ENCODE measurements around the gene TEX10. TPM values are rescaled to one million over a fixed set of nuclear protein-coding genes. Genes with fewer than 3 reads are reported as not detected.

Gene TEX10
- total and polyA plus RNA-seq, 9 of the 15 experiments (the other 6 are each of a cell fraction or from before 2014, with no cell fraction given): 27.8 to 60.0 (median 47.9) TPM

GRCh38 chr9:100303747-100304146 is 49.0 kb downstream of the TEX10 start (continued):
- no peak for TF ChIP-seq ZNF407 (IDR thresholded peaks at IDR 0.05; ENCODE audit: low read depth)
- TF ChIP-seq SETDB1 (IDR thresholded peaks at IDR 0.05; ENCODE audit: low read length): no peak
- TF ChIP-seq ATF1 (CRISPR knock-in tag; IDR thresholded peaks at IDR 0.05): no peak
- TF ChIP-seq ATF1 (tag; IDR thresholded peaks at IDR 0.05): no peak
- no peak for TF ChIP-seq RBM15 (IDR thresholded peaks at IDR 0.05; ENCODE audit: insufficient read depth, low read length)
- no peak for TF ChIP-seq TEAD2 (tag; IDR thresholded peaks at IDR 0.05)
- no peak for TF ChIP-seq PHF21A (IDR thresholded peaks at IDR 0.05; ENCODE audit: borderline replicate concordance, low read depth)
- TF ChIP-seq CBX2 (IDR thresholded peaks at IDR 0.05; ENCODE audit: insufficient read depth, low read length, poor library complexity, severe bottlenecking): no peak
- no peak for TF ChIP-seq PHF8 (IDR thresholded peaks at IDR 0.05; ENCODE audit: borderline replicate concordance, low read length)
- no peak for TF ChIP-seq SNAPC5 (CRISPR knock-in tag; IDR thresholded peaks at IDR 0.05)
- TF ChIP-seq CBFA2T3 (IDR thresholded peaks at IDR 0.05): no peak
- no peak for TF ChIP-seq TBP (optimal IDR thresholded peaks at IDR 0.05; ENCODE audit: low read depth, low read length)
- no peak for TF ChIP-seq PTTG1 (tag; IDR thresholded peaks at IDR 0.05; ENCODE audit: low read depth)
- no peak for TF ChIP-seq GATAD2B (IDR thresholded peaks at IDR 0.05; ENCODE audit: borderline replicate concordance)
- no peak for TF ChIP-seq JUNB (CRISPR knock-in tag; conservative IDR thresholded peaks at IDR 0.05)
